Vagina (tissue), 2 donors: ENCODE measurements around the gene SAMD1.

Experiments
- POLR2A ChIP-seq, 2 donors: fragments of 450-650 bp; IDR thresholded peaks; one replicate each; pipeline ENCODE4 v1.6.1; 2017; ENCODE audit warnings: antibody characterized with exemption in 2 of 2, mild to moderate bottlenecking in 2 of 2, moderate library complexity in 2 of 2
- POLR2AphosphoS5 ChIP-seq, 2 donors: sonication (generic); formaldehyde crosslinking; IDR thresholded peaks; one replicate each; pipeline ENCODE4 v1.9.0; 2017; ENCODE audit warnings: antibody characterized with exemption in 2 of 2, mild to moderate bottlenecking in 2 of 2, low read depth in 1 of 2; ENCODE audit not compliant: insufficient read depth in 1 of 2
- TF ChIP-seq, protein P1 (sequence below), 3 experiments: fragments of 450-650 bp in 2 of 3; fragments of 200-600 bp in 1 of 3; sonication (generic) in 1 of 3; IDR thresholded peaks; one replicate each; pipeline ENCODE4 v1.5.1; 2017 to 2019; ENCODE audit warnings: antibody characterized with exemption in 3 of 3, mild to moderate bottlenecking in 2 of 3, moderate library complexity in 2 of 3

- TF ChIP-seq POLR2A (IDR thresholded peaks at IDR 0.05), result no peak
- TF ChIP-seq, protein P1, sequence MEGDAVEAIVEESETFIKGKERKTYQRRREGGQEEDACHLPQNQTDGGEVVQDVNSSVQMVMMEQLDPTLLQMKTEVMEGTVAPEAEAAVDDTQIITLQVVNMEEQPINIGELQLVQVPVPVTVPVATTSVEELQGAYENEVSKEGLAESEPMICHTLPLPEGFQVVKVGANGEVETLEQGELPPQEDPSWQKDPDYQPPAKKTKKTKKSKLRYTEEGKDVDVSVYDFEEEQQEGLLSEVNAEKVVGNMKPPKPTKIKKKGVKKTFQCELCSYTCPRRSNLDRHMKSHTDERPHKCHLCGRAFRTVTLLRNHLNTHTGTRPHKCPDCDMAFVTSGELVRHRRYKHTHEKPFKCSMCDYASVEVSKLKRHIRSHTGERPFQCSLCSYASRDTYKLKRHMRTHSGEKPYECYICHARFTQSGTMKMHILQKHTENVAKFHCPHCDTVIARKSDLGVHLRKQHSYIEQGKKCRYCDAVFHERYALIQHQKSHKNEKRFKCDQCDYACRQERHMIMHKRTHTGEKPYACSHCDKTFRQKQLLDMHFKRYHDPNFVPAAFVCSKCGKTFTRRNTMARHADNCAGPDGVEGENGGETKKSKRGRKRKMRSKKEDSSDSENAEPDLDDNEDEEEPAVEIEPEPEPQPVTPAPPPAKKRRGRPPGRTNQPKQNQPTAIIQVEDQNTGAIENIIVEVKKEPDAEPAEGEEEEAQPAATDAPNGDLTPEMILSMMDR (IDR thresholded peaks at IDR 0.05), result peak in 1 of 3 experiments; percentile 6
- TF ChIP-seq POLR2AphosphoS5 (IDR thresholded peaks at IDR 0.05; ENCODE audit: insufficient read depth in 1 of 2, low read depth in 1 of 2), result no peak
Observed at GRCh38 chr19:14072535-14073260, 17.9 kb downstream of the SAMD1 start, which contains the start of gene MISP3.
